ENCODE results near the gene TOMM34.

DNA sequence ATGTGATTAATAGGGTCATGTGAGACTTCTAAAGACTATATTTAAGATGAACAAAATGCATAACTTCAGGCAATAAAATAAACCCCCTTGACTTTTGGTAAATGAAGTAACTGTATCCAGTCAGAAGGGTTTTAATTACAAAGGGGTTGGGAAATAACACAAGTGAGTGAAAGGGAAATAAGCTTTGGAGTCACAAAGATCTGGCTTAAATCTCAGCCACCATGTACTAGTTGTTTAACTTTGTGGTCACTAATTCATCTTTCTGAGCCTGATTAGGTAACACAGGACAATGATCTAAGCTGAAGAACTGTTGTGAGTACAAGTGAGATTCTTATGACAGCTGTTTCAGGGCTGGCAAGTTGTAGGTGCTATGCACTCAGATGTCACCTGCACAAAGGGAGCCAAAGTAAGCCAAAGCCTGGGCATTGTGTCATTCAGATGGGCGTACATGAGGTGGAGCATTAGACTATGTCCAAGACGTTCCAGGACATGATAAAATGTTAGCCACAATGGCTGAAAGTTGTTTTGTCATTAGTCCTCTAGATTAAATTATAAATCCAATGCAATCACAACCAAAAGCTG lies 13.8 kb downstream of the TOMM34 start:
- TF ChIP-seq POLR2A (IDR thresholded peaks at IDR 0.05), result no peak
- TF ChIP-seq, protein P1, sequence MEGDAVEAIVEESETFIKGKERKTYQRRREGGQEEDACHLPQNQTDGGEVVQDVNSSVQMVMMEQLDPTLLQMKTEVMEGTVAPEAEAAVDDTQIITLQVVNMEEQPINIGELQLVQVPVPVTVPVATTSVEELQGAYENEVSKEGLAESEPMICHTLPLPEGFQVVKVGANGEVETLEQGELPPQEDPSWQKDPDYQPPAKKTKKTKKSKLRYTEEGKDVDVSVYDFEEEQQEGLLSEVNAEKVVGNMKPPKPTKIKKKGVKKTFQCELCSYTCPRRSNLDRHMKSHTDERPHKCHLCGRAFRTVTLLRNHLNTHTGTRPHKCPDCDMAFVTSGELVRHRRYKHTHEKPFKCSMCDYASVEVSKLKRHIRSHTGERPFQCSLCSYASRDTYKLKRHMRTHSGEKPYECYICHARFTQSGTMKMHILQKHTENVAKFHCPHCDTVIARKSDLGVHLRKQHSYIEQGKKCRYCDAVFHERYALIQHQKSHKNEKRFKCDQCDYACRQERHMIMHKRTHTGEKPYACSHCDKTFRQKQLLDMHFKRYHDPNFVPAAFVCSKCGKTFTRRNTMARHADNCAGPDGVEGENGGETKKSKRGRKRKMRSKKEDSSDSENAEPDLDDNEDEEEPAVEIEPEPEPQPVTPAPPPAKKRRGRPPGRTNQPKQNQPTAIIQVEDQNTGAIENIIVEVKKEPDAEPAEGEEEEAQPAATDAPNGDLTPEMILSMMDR (IDR thresholded peaks at IDR 0.05), result no peak
- TF ChIP-seq POLR2AphosphoS5 (IDR thresholded peaks at IDR 0.05), result no peak

Measured in prostate gland (tissue), 2 donors.